Activated naive CD4-positive, alpha-beta T cell treated with anti-CD3 and anti-CD28 coated beads, Interleukin-2, amount 50 U/mL, for 24 hours (primary cell): Measurements from ENCODE around the gene UGT1A7.

Experiments
- H3K27ac Mint-ChIP-seq: one replicate; pipeline ENCODE4 v1.8.0; 2021; ENCODE audit warnings: mild to moderate bottlenecking, mixed read lengths
- H3K27me3 Mint-ChIP-seq: one replicate; pipeline ENCODE4 v1.8.0; 2021; ENCODE audit warnings: mixed read lengths
- H3K36me3 Mint-ChIP-seq: one replicate; pipeline ENCODE4 v1.8.0; 2021; ENCODE audit warnings: mixed read lengths
- H3K4me1 Mint-ChIP-seq: one replicate; pipeline ENCODE4 v1.8.0; 2021; ENCODE audit warnings: mixed read lengths
- H3K4me3 Mint-ChIP-seq: one replicate; pipeline ENCODE4 v1.8.0; 2021; ENCODE audit warnings: mild to moderate bottlenecking, mixed read lengths
- H3K9me3 Mint-ChIP-seq: one replicate; pipeline ENCODE4 v1.8.0; 2021; ENCODE audit warnings: mixed read lengths

UGT1A7 gene

GRCh38 chr2:233792720-233793119 lies 111.0 kb downstream of the UGT1A7 start:
- Mint-ChIP-seq H3K27me3 (no peaks in the 10 kb centered on the region), H3K36me3 (no peaks in the 10 kb centered on the region), H3K4me1 (no peaks in the 10 kb centered on the region), H3K9me3 (no peaks in the 10 kb centered on the region), H3K4me3 (no peak overlapping the region), H3K27ac (no peak overlapping the region)

GRCh38 chr2:233793465-233794127 lies 111.9 kb downstream of the UGT1A7 start:
- Mint-ChIP-seq H3K9me3 (no peaks in the 10 kb centered on the region), H3K36me3 (no peaks in the 10 kb centered on the region), H3K4me3 (no peak overlapping the region), H3K27ac (no peak overlapping the region), H3K27me3 (no peaks in the 10 kb centered on the region), H3K4me1 (no peaks in the 10 kb centered on the region)

- no peaks in the 10 kb centered on the region for H3K27me3 Mint-ChIP-seq
- no peaks in the 10 kb centered on the region for H3K4me1 Mint-ChIP-seq
- no peaks in the 10 kb centered on the region for H3K9me3 Mint-ChIP-seq
- H3K4me3 Mint-ChIP-seq, result no peak overlapping the region
- no peaks in the 10 kb centered on the region for H3K36me3 Mint-ChIP-seq
- H3K27ac Mint-ChIP-seq, result no peak overlapping the region
Observed at GRCh38 chr2:233794128-233794658, 112.5 kb downstream of the UGT1A7 start.

GRCh38 chr2:233795735-233796171 lies 114.1 kb downstream of the UGT1A7 start:
- H3K9me3 Mint-ChIP-seq, result peaks cover 4% of the 10 kb centered on the region
- H3K27me3 Mint-ChIP-seq, result no peaks in the 10 kb centered on the region
- H3K36me3 Mint-ChIP-seq, result no peaks in the 10 kb centered on the region
- H3K4me3 Mint-ChIP-seq, result no peak overlapping the region
- no peaks in the 10 kb centered on the region for H3K4me1 Mint-ChIP-seq
- H3K27ac Mint-ChIP-seq, result no peak overlapping the region

GRCh38 chr2:233796254-233796653 lies 114.6 kb downstream of the UGT1A7 start:
- no peak overlapping the region for H3K27ac Mint-ChIP-seq
- H3K9me3 Mint-ChIP-seq, result peaks cover 4% of the 10 kb centered on the region
- no peak overlapping the region for H3K4me3 Mint-ChIP-seq

GRCh38 chr2:233798335-233799086 lies 116.8 kb downstream of the UGT1A7 start:
- Mint-ChIP-seq H3K36me3 (no peaks in the 10 kb centered on the region), H3K4me3 (no peak overlapping the region), H3K27me3 (peaks cover 5% of the 10 kb centered on the region), H3K9me3 (peaks cover 4% of the 10 kb centered on the region), H3K27ac (no peak overlapping the region), H3K4me1 (no peaks in the 10 kb centered on the region)

More at GRCh38 chr2:233796254-233796653, 114.6 kb downstream of the UGT1A7 start:
- Mint-ChIP-seq H3K4me1 (no peaks in the 10 kb centered on the region), H3K36me3 (no peaks in the 10 kb centered on the region), H3K27me3 (no peaks in the 10 kb centered on the region)

- Mint-ChIP-seq H3K36me3 (no peaks in the 10 kb centered on the region), H3K27me3 (peaks cover 5% of the 10 kb centered on the region), H3K4me1 (no peaks in the 10 kb centered on the region), H3K9me3 (peaks cover 4% of the 10 kb centered on the region), H3K27ac (no peak overlapping the region), H3K4me3 (no peak overlapping the region)
Observed at GRCh38 chr2:233799087-233799665, 117.5 kb downstream of the UGT1A7 start.

GRCh38 chr2:233799716-233800115 lies 118.0 kb downstream of the UGT1A7 start:
- Mint-ChIP-seq H3K36me3 (no peaks in the 10 kb centered on the region), H3K27me3 (peaks cover 5% of the 10 kb centered on the region), H3K9me3 (peaks cover 4% of the 10 kb centered on the region), H3K4me1 (no peaks in the 10 kb centered on the region), H3K4me3 (no peak overlapping the region), H3K27ac (no peak overlapping the region)

- H3K27me3 Mint-ChIP-seq, result peaks cover 5% of the 10 kb centered on the region
- H3K36me3 Mint-ChIP-seq, result no peaks in the 10 kb centered on the region
- peaks cover 4% of the 10 kb centered on the region for H3K9me3 Mint-ChIP-seq
- H3K27ac Mint-ChIP-seq, result no peak overlapping the region
- H3K4me3 Mint-ChIP-seq, result no peak overlapping the region
- no peaks in the 10 kb centered on the region for H3K4me1 Mint-ChIP-seq
Observed at GRCh38 chr2:233800208-233800607, 118.5 kb downstream of the UGT1A7 start.

- H3K27ac Mint-ChIP-seq, result no peak overlapping the region
- H3K4me1 Mint-ChIP-seq, result no peaks in the 10 kb centered on the region
- no peaks in the 10 kb centered on the region for H3K36me3 Mint-ChIP-seq
- no peak overlapping the region for H3K4me3 Mint-ChIP-seq
- peaks cover 5% of the 10 kb centered on the region for H3K27me3 Mint-ChIP-seq
- H3K9me3 Mint-ChIP-seq, result peaks cover 4% of the 10 kb centered on the region
Observed at GRCh38 chr2:233801357-233802131, 119.8 kb downstream of the UGT1A7 start.

GRCh38 chr2:233802132-233802815 lies 120.6 kb downstream of the UGT1A7 start:
- Mint-ChIP-seq H3K4me1 (no peaks in the 10 kb centered on the region), H3K4me3 (no peak overlapping the region), H3K27ac (no peak overlapping the region), H3K27me3 (peaks cover 5% of the 10 kb centered on the region), H3K9me3 (peaks cover 4% of the 10 kb centered on the region), H3K36me3 (no peaks in the 10 kb centered on the region)

GRCh38 chr2:233803292-233803911 lies 121.7 kb downstream of the UGT1A7 start:
- Mint-ChIP-seq H3K9me3 (peaks cover 4% of the 10 kb centered on the region), H3K4me3 (no peak overlapping the region), H3K4me1 (no peaks in the 10 kb centered on the region), H3K27me3 (peaks cover 5% of the 10 kb centered on the region), H3K36me3 (no peaks in the 10 kb centered on the region), H3K27ac (no peak overlapping the region)

GRCh38 chr2:233803994-233804393 lies 122.3 kb downstream of the UGT1A7 start:
- Mint-ChIP-seq H3K27ac (no peak overlapping the region), H3K4me3 (no peak overlapping the region), H3K9me3 (peaks cover 4% of the 10 kb centered on the region), H3K36me3 (no peaks in the 10 kb centered on the region), H3K4me1 (no peaks in the 10 kb centered on the region), H3K27me3 (peaks cover 5% of the 10 kb centered on the region)

GRCh38 chr2:233807215-233807865 lies 125.6 kb downstream of the UGT1A7 start:
- no peak overlapping the region for H3K27ac Mint-ChIP-seq
- no peaks in the 10 kb centered on the region for H3K9me3 Mint-ChIP-seq
- H3K4me3 Mint-ChIP-seq, result no peak overlapping the region
- no peaks in the 10 kb centered on the region for H3K36me3 Mint-ChIP-seq
- H3K4me1 Mint-ChIP-seq, result no peaks in the 10 kb centered on the region
- H3K27me3 Mint-ChIP-seq, result peaks cover 5% of the 10 kb centered on the region
